ENCODE data around the gene EXD3.

The EXD3 gene

DNA sequence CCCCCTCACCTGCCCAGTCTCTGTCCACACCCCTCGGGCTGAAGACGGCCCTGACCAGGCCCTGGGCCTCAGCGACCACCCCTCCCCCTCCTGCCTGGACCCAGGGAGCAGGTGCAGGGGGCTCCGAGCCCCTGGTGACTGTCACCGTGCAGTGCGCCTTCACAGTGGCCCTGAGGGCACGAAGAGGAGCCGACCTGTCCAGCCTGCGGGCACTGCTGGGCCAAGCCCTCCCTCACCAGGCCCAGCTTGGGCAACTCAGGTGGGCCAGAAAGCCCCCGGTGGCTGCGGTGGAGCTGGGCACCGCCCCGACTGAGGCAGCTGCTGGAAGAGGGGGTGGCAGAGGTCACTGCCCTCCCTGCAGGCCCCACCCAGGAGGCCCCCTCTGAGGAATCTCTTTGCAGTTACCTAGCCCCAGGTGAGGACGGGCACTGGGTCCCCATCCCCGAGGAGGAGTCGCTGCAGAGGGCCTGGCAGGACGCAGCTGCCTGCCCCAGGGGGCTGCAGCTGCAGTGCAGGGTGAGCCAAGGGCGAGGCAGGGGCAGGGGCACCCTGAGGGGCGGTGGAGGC, 10.5 kb upstream of the EXD3 start:
- Histone ChIP-seq H3K36me3 (ENCODE audit: control insufficient read depth, insufficient read depth, low read length, severe bottlenecking) (no peaks in the 10 kb centered on the region), H3K9ac (ENCODE audit: low read length) (no peak overlapping the region), H3K4me1 (ENCODE audit: control insufficient read depth, insufficient read depth, low read length) (peaks cover 4% of the 10 kb centered on the region), H3K9me3 (ENCODE audit: control insufficient read depth, low read length) (no peaks in the 10 kb centered on the region), H3K4me3 (ENCODE audit: low read length) (no peak overlapping the region), H3K27me3 (replicated peaks; ENCODE audit: control insufficient read depth, insufficient read depth, low read length) (peaks cover 13% of the 10 kb centered on the region)
- no peak for DNase-seq (ENCODE audit: low read depth)

DNA sequence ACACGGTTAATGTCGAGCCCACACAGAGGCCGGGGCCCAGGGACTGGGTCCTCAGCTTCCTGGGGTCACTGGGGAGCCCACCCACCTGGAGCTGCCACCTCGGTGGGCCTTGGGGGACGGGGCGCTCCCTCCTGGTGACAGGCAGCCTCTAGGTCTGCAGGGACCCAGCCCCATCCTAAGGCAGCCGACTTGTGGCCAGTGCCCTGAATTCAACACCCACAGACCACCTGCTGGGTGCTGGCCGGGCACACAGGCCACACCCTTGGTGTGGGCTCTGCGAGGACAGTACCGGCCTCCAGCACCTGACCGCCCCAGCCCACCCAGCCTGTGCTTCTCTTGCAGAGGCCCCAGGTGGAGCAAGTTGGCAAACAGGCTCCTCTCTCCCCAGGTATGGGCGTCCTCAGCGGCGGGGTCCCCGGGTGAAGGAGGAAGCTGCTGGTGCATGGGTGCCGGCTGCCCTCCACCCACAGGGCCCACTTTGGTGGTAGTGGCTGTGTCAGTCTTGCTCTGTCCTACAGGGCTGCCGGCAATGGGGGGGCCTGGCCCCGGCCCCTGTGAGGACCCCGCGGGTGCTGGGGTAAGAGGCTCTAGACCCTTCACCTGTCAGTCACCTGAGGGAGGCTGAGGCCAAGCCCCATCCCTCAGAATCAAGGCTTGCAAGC, 9.9 kb upstream of the EXD3 start:
- Histone ChIP-seq H3K9me3 (ENCODE audit: control insufficient read depth, low read length) (no peaks in the 10 kb centered on the region), H3K4me3 (ENCODE audit: low read length) (no peak overlapping the region), H3K4me1 (ENCODE audit: control insufficient read depth, insufficient read depth, low read length) (peaks cover 4% of the 10 kb centered on the region), H3K9ac (ENCODE audit: low read length) (no peak overlapping the region), H3K36me3 (ENCODE audit: control insufficient read depth, insufficient read depth, low read length, severe bottlenecking) (no peaks in the 10 kb centered on the region), H3K27me3 (replicated peaks; ENCODE audit: control insufficient read depth, insufficient read depth, low read length) (peaks cover 13% of the 10 kb centered on the region)
- no peak for DNase-seq (ENCODE audit: low read depth)

DNA sequence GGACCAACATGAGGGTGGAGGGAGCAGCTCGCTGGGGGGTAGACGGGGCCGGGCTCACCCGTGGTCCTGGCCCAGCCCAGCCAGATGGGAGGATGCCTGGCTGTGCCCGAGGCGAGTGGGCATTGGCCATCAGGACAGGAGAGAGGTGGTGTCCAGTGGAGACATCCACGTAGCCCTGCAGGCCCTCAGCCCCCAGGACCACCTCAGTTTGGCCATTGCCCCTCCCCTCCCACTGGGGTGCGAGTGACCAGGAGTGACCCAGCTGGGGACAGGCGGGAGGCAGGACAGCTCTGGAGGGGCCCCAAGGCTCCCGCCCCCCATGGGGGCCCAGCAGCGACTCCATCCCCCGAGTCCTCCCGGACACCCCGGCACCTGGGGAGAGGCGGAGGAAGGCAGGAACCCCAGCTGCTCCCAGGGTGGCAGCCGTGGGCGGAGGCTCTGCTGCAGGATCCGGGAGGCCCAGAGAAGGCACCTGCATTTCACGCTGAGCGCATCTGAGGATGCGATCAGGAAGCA, 8.5 kb upstream of the EXD3 start:
- Histone ChIP-seq H3K27me3 (replicated peaks; ENCODE audit: control insufficient read depth, insufficient read depth, low read length) (peaks cover 4% of the 10 kb centered on the region), H3K9me3 (ENCODE audit: control insufficient read depth, low read length) (no peaks in the 10 kb centered on the region), H3K4me1 (ENCODE audit: control insufficient read depth, insufficient read depth, low read length) (peaks cover 4% of the 10 kb centered on the region), H3K9ac (ENCODE audit: low read length) (no peak overlapping the region), H3K36me3 (ENCODE audit: control insufficient read depth, insufficient read depth, low read length, severe bottlenecking) (no peaks in the 10 kb centered on the region), H3K4me3 (ENCODE audit: low read length) (no peak overlapping the region)
- DNase-seq (ENCODE audit: low read depth) = no peak

DNA sequence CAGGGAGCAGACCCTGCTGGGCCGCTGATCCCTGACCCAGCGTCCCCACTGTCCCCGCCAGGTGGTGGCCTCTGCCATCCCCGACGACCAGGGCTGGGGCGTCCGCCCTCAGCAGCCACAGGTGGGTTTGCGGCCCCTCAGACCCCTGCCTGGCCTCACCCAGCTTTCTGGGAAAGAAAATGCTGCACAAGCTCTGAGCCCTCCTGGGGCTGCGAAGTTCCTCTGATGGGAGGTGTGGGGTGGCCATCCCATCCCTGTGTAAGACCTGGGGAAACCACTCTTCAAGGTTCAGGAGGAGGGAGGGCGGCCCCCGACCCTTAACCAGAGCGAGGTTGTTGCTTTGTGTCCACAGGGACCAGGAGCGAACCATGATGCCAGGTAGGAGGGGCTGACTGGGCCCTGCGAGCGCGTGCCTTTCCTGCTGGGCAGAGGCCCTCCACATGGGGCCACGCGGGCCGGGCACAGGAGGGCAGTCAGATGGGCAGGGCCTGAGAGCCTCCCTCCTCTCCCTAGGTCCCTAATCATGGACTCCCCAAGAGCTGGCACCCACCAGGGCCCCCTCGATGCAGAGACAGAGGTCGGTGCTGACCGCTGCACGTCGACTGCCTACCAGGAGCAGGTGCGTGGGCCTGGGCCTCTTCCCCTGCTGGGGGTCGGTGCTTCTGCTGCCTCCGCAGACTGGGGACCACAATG, 7.9 kb upstream of the EXD3 start:
- Histone ChIP-seq H3K36me3 (ENCODE audit: control insufficient read depth, insufficient read depth, low read length, severe bottlenecking) (no peaks in the 10 kb centered on the region), H3K9me3 (ENCODE audit: control insufficient read depth, low read length) (no peaks in the 10 kb centered on the region), H3K27me3 (replicated peaks; ENCODE audit: control insufficient read depth, insufficient read depth, low read length) (peaks cover 4% of the 10 kb centered on the region), H3K4me3 (ENCODE audit: low read length) (no peak overlapping the region), H3K4me1 (ENCODE audit: control insufficient read depth, insufficient read depth, low read length) (peaks cover 5% of the 10 kb centered on the region), H3K9ac (ENCODE audit: low read length) (no peak overlapping the region)
- no peak for DNase-seq (ENCODE audit: low read depth)

DNA sequence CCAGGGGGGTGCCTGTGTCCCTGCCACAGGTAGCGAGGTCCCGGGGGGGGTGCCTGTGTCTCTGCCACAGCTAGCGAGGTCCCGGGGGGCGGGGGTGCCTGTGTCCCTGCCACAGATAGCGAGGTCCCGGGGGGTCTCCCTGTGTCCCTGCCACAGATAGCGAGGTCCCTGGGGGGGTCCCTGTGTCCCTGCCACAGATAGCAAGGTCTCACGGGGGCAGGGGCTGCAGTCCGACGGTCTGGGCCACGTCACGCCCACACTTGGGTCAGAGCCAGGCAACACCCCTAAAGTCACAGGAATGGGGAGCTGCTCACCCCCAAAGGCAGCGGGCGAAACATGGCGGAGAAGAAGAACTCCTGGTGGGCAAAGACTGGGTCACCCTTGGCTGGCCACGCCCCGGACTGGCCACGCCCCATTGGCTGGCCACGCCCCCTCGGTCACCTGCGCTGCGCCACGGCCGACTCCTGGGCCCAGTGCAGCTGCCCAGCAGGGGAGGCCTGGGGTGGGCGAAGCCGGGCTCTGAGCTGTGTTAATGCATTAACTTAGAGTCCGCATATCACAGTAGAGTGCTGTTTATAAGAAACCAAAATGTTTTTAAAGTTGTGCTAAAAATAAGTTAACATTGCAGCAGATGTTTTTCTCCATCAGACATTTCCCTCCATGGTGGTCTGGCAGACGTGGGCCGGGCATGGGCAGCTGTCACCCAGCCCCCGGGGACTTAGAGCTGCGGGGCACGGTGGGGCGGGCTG, 7.2 kb upstream of the EXD3 start:
- no peak for DNase-seq (ENCODE audit: low read depth)
- H3K9me3 ChIP-seq (ENCODE audit: control insufficient read depth, low read length) = no peaks in the 10 kb centered on the region
- H3K27me3 ChIP-seq (replicated peaks; ENCODE audit: control insufficient read depth, insufficient read depth, low read length) = peaks cover 4% of the 10 kb centered on the region
- H3K4me3 ChIP-seq (ENCODE audit: low read length) = no peak overlapping the region
- H3K9ac ChIP-seq (ENCODE audit: low read length) = no peak overlapping the region
- H3K4me1 ChIP-seq (ENCODE audit: control insufficient read depth, insufficient read depth, low read length) = peaks cover 9% of the 10 kb centered on the region
- H3K36me3 ChIP-seq (ENCODE audit: control insufficient read depth, insufficient read depth, low read length, severe bottlenecking) = no peaks in the 10 kb centered on the region

DNA sequence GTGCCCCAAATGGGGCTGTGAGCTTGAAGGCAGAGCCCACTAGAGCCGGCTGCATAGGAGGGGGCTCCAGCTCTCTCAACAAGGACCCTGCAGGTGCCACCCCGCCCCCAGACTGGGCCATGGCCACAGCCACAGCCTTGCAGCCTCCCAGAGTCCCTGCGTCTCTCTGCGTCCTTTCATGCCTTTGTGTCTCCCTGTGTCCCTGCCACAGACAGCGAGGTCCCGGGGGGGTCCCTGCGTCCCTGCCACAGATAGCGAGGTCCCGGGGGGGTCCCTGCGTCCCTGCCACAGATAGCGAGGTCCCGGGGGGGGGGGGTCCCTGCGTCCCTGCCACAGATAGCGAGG, 6.6 kb upstream of the EXD3 start:
- Histone ChIP-seq H3K27me3 (replicated peaks; ENCODE audit: control insufficient read depth, insufficient read depth, low read length) (peaks cover 4% of the 10 kb centered on the region), H3K36me3 (ENCODE audit: control insufficient read depth, insufficient read depth, low read length, severe bottlenecking) (no peaks in the 10 kb centered on the region), H3K4me1 (ENCODE audit: control insufficient read depth, insufficient read depth, low read length) (peaks cover 14% of the 10 kb centered on the region), H3K9me3 (ENCODE audit: control insufficient read depth, low read length) (no peaks in the 10 kb centered on the region), H3K9ac (ENCODE audit: low read length) (no peak overlapping the region), H3K4me3 (ENCODE audit: low read length) (no peak overlapping the region)
- DNase-seq (ENCODE audit: low read depth) = no peak

DNA sequence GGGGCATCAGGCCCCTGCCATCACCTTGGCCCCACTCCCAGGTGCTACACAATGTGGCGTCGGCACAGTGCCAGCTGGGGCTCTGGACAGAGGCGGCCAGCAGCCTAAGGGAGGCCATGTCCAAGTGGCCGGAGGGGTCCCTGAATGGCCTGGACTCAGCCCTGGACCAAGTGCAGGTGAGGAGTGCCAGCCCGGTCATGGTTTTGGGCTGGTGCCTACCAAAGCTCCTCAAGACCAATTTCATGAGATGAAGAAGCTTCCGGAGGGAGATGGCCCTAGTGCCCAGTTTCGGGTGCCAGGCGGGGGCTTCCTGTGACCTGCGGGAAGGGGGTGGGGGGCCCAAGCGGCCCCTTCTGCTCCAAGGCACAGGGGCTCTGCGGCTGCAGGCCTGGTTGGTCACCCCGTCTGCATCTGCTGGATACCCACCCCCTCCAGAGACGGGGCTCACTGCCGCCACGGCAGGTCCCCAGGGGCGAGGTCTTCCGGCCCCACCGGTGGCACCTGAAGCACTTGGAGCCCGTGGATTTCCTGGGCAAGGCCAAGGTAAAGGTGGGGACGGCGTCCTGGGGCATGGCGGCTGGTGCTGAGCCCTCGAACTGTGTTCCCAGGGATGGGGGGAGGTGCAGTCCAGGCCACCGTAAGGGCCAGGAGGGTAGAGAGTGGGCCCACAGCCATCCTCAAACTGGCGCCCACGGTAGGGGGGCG, 6.0 kb upstream of the EXD3 start:
- Histone ChIP-seq H3K4me1 (ENCODE audit: control insufficient read depth, insufficient read depth, low read length) (peaks cover 20% of the 10 kb centered on the region), H3K4me3 (ENCODE audit: low read length) (no peak overlapping the region), H3K36me3 (ENCODE audit: control insufficient read depth, insufficient read depth, low read length, severe bottlenecking) (no peaks in the 10 kb centered on the region), H3K9me3 (ENCODE audit: control insufficient read depth, low read length) (no peaks in the 10 kb centered on the region), H3K27me3 (replicated peaks; ENCODE audit: control insufficient read depth, insufficient read depth, low read length) (peaks cover 4% of the 10 kb centered on the region), H3K9ac (ENCODE audit: low read length) (no peak overlapping the region)
- DNase-seq (ENCODE audit: low read depth) = no peak

DNA sequence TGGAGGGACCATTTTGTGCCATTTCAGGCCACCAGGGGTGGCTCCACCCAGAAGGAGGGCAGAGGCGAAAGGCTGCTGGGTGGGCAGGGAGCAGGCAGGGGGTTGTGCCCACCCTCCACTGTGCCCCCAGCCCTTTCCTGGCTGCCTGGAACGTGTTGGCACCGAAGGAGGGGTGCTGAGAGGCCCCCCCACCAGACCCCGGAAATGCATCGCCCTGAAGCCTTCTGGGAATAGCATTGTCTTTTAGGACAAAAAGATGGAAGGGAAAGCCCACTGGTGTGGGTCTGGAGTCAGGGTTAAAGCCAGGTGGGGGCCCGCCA, 5.3 kb upstream of the EXD3 start:
- no peaks in the 10 kb centered on the region for H3K36me3 ChIP-seq (ENCODE audit: control insufficient read depth, insufficient read depth, low read length, severe bottlenecking)
- H3K4me1 ChIP-seq (ENCODE audit: control insufficient read depth, insufficient read depth, low read length) = peaks cover 20% of the 10 kb centered on the region
- DNase-seq (ENCODE audit: low read depth) = no peak
- H3K4me3 ChIP-seq (ENCODE audit: low read length) = no peak overlapping the region
- no peaks in the 10 kb centered on the region for H3K9me3 ChIP-seq (ENCODE audit: control insufficient read depth, low read length)
- H3K27me3 ChIP-seq (replicated peaks; ENCODE audit: control insufficient read depth, insufficient read depth, low read length) = peaks cover 4% of the 10 kb centered on the region
- no peak overlapping the region for H3K9ac ChIP-seq (ENCODE audit: low read length)

DNA sequence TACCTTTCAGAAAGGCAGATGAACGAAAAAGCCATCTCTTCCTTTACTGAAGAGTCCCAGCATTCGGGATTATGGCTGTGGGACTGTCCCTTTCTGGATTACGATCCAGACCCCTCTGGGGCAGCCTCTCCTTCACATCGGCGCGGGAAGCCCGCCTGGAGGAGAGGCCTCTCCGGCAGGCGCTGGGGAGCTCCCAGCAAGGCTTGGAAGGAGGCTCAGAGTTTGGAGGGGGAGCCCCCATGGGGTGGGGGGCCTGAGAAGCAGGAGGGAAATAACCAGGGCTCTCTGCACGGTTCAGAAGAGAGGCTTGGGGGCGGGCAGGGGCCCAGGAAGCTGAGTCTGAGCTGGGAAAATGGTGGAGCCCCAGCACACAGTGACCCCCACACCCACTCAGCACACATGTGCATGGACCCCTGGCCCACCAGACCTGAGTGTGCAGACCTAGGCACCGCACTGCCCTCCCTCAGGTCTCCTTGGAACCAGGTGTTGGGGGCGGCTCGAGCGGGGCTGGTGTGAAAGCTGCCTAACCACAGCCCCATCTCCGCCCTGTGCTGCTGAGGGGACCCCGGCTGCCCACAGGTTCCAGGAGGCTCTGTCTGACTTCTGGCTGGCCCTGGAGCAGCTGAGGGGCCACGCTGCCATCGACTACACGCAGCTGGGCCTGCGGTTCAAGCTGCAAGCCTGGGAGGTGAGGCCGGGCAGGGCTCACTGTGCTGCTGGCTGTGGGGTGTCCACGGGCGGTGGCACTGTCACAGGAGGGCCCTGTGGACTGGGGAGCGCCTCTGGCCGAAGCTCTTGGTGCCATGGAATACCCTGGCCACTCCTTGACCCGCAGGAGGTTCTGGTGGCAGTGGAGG, 4.7 kb upstream of the EXD3 start:
- Histone ChIP-seq H3K27me3 (replicated peaks; ENCODE audit: control insufficient read depth, insufficient read depth, low read length) (peaks cover 4% of the 10 kb centered on the region), H3K4me1 (ENCODE audit: control insufficient read depth, insufficient read depth, low read length) (peaks cover 20% of the 10 kb centered on the region), H3K9ac (ENCODE audit: low read length) (no peak overlapping the region), H3K4me3 (ENCODE audit: low read length) (no peak overlapping the region), H3K9me3 (ENCODE audit: control insufficient read depth, low read length) (no peaks in the 10 kb centered on the region), H3K36me3 (ENCODE audit: control insufficient read depth, insufficient read depth, low read length, severe bottlenecking) (no peaks in the 10 kb centered on the region)
- no peak for DNase-seq (ENCODE audit: low read depth)

DNA sequence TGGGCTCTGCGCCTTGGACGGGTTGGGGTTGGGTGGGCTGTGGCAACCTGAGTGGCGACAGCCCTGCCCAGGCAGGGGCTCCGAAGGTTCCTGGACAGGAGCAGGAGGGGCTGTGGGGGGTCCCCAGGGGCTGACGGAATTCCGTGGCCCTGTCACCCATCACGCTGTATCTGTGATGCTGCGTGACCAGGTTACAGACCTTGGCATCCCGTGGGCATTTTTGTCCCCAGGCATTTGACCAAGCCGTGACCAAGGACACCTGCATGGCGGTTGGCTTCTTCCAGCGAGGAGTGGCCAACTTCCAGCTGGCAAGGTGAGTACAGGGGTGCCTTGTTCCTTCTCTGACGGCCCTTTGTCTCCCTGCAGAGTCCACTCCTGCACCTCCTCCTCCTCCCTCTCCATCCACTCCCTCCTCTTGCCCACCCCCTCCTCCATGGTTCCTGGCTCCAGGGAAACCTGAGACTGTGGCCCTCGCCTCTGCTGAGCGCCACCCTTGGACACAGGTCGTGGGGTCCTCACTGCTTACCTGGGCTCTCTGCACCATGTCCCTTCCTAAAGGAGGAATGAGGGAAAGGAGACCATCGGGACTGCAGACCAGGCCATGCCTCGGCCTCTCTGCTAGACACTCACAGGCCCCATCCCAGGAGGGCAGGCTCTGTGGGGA, 3.2 kb upstream of the EXD3 start:
- DNase-seq (ENCODE audit: low read depth) = no peak
- Histone ChIP-seq H3K27me3 (replicated peaks; ENCODE audit: control insufficient read depth, insufficient read depth, low read length) (peaks cover 4% of the 10 kb centered on the region), H3K36me3 (ENCODE audit: control insufficient read depth, insufficient read depth, low read length, severe bottlenecking) (no peaks in the 10 kb centered on the region), H3K9ac (ENCODE audit: low read length) (no peak overlapping the region), H3K9me3 (ENCODE audit: control insufficient read depth, low read length) (no peaks in the 10 kb centered on the region), H3K4me3 (ENCODE audit: low read length) (no peak overlapping the region), H3K4me1 (ENCODE audit: control insufficient read depth, insufficient read depth, low read length) (peaks cover 28% of the 10 kb centered on the region)

Data from adipocyte (in vitro differentiated cells).